Skeletal muscle tissue (tissue), 5 donors: ENCODE data around the gene BYSL. TPM values are rescaled to one million over a fixed set of nuclear protein-coding genes. Genes with fewer than 3 reads are reported as not detected.

Experiments used
- H3K27ac ChIP-seq: one replicate; pipeline ENCODE4 v1.7.0; 2013; ENCODE audit warnings: mild to moderate bottlenecking, low read depth, low read length, inconsistent platforms
- H3K27me3 ChIP-seq, 3 donors: one replicate each; pipeline ENCODE4 v1.7.0; 2013; ENCODE audit warnings: low read length in 3 of 3; ENCODE audit not compliant: control insufficient read depth in 3 of 3, insufficient read depth in 3 of 3
- H3K36me3 ChIP-seq, 3 donors: one replicate each; pipeline ENCODE4 v1.7.0; 2013; ENCODE audit warnings: low read length in 3 of 3; ENCODE audit not compliant: control insufficient read depth in 3 of 3, insufficient read depth in 3 of 3
- H3K4me1 ChIP-seq, 3 donors: one replicate each; pipeline ENCODE4 v1.7.0; 2013; ENCODE audit warnings: low read length in 3 of 3, mild to moderate bottlenecking in 3 of 3; ENCODE audit not compliant: control insufficient read depth in 3 of 3, insufficient read depth in 3 of 3
- H3K4me3 ChIP-seq, 3 donors: one replicate each; pipeline ENCODE4 v1.7.0; 2013; ENCODE audit warnings: low read length in 3 of 3
- H3K9ac ChIP-seq, 3 donors: one replicate each; pipeline ENCODE4 v1.7.0; 2013; ENCODE audit warnings: low read length in 3 of 3, mild to moderate bottlenecking in 3 of 3, moderate library complexity in 2 of 3, low read depth in 1 of 3
- H3K9me3 ChIP-seq, 3 donors: one replicate each; pipeline ENCODE4 v1.7.0; 2013; ENCODE audit warnings: low read length in 3 of 3; ENCODE audit not compliant: control insufficient read depth in 3 of 3
- small RNA-seq: library from RNA; depleted of rRNA; stranded (forward); fragments of <200 nt; gene quantifications from one replicate; pipeline ENCODE3, GENCODE V24; 2014
- total RNA-seq: library from RNA; depleted of rRNA; stranded (reverse); fragments of >200 nt; gene quantifications from one replicate; pipeline ENCODE4 v1.2.3, GENCODE V29; 2014
- donor health status: Osteomylitis.

The BYSL gene
- total RNA-seq, 1 donor from 2014 or later = 21.9 TPM

DNA sequence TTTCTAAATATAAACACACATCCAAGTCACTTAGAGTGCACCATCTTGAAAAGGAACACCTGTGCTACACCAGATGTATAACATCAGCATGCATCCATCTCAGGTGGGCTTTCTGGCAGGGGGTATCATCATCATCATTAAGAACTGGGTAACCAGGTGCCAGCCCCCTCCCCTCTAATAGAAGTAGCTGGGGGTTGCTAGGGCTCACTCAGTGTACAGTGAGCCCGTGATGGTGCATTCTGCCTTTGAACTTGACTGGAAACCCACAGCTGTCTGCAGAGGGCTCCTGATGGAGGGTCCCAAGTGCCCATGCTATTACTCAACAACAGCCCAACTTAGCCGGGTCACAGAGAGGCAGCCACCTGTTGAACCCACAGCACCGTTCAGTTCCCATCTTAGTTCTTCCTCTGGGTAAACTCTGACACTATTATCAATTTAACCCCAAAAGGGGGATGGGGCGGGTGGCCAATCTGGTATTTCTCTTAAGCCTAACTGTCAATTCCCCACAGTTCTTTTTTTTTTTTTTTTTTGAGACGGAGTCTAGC lies 53.1 kb downstream of the BYSL start:
- no peaks in the 10 kb centered on the region for H3K4me1 ChIP-seq
- H3K9me3 ChIP-seq = no peaks in the 10 kb centered on the region
- H3K36me3 ChIP-seq = no peaks in the 10 kb centered on the region

DNA sequence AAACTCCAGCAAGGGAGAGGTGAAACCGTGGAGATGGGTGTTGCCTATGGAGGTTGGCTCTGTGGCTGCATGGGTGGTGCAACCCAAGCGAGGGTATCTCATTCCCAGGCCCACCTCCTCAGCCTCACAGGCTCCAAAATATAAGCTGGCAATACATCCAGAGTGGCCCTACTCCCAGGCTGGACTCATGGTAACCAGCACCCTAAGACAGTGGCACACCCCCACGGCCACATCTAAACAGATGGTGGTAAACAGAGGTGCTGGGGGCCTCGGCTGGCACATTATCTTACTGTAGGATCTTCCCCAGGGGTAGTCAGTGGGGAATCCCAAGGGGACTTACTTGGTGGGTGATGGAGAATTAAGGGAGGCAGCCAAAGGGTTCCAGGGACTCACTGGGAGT lies 54.0 kb downstream of the BYSL start:
- Histone ChIP-seq H3K27ac (no peak overlapping the region), H3K4me3 (no peak overlapping the region)

More for the DNA sequence above, 53.1 kb downstream of the BYSL start:
- no peak overlapping the region for H3K9ac ChIP-seq
- no peak overlapping the region for H3K4me3 ChIP-seq
- no peaks in the 10 kb centered on the region for H3K27me3 ChIP-seq
- H3K27ac ChIP-seq = no peak overlapping the region

DNA sequence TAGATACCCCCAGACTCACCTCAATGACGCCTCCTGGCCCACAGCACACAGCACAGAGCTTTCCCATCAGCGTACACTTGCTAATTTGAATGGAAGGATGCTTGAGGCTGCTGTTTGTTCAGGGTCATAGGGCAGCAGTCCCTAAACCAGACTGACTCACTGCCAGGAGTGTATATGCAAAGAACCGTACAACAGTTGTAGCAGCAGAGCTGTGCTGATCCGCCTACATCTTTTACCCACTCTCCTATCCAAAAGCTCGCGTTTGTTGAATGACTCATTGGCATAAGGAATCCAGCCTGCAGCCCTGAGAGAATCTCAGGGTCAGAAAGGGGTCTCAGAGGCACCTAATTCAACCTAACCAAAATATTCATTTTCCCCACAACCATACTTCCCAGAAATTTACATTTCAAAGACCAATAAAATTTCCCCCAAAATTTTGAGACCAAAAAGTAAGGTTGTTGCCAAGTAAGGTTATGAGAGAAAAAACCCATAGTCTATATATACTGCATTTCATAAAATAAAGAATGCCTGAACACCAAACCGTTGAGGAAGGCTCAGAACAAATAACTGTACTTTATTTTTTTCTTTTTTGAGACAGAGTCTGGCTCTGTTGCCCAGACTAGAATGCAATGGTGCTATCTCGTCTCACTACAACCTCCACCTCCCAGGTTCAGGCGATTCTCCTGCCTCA lies 55.6 kb downstream of the BYSL start:
- Histone ChIP-seq H3K4me3 (no peak overlapping the region), H3K27ac (no peak overlapping the region), H3K4me1 (no peaks in the 10 kb centered on the region)

More for the DNA sequence above, 54.0 kb downstream of the BYSL start:
- Histone ChIP-seq H3K9me3 (no peaks in the 10 kb centered on the region), H3K27me3 (no peaks in the 10 kb centered on the region), H3K36me3 (no peaks in the 10 kb centered on the region), H3K9ac (no peak overlapping the region), H3K4me1 (no peaks in the 10 kb centered on the region)

More for the DNA sequence above, 55.6 kb downstream of the BYSL start:
- Histone ChIP-seq H3K9ac (no peak overlapping the region), H3K9me3 (no peaks in the 10 kb centered on the region), H3K27me3 (no peaks in the 10 kb centered on the region), H3K36me3 (no peaks in the 10 kb centered on the region)

Small RNA genes within 50 kb of the gene (small RNA-seq; reads per million reads assigned to genes)
- not detected for gene RF00019

Other genes starting within 250 kb of the BYSL start
- gene TFEB, start 185.9 kb upstream of the BYSL start, total RNA-seq = 7.8 TPM
- gene PGC, start 174.1 kb upstream of the BYSL start, total RNA-seq = 0.52 TPM
- 1.6 TPM for gene FRS3, start 141.6 kb upstream of the BYSL start, total RNA-seq
- gene PRICKLE4, start 140.7 kb upstream of the BYSL start, total RNA-seq = 2.6 TPM
- 92.4 TPM for gene TOMM6, start 133.8 kb upstream of the BYSL start, total RNA-seq
- 1.6 TPM for gene USP49, start 26.1 kb upstream of the BYSL start, total RNA-seq
- 17.2 TPM for gene MED20, start 360 bp upstream of the BYSL start, total RNA-seq
- 21.9 TPM for gene CCND3, start 20.3 kb downstream of the BYSL start, total RNA-seq
- 17.2 TPM for gene TAF8, start 129.0 kb downstream of the BYSL start, total RNA-seq
- under 0.01 TPM for gene C6orf132, start 221.1 kb downstream of the BYSL start, total RNA-seq